GM12801 (cell line): ENCODE data around the gene PDE6H.

Experiments
- TF ChIP-seq, protein P1 (sequence below): IDR thresholded peaks from one replicate; pipeline ENCODE4 v1.5.1; 2011; ENCODE audit warnings: control low read depth; ENCODE audit not compliant: insufficient read length; ENCODE audit errors: extremely low read depth

PDE6H gene

DNA sequence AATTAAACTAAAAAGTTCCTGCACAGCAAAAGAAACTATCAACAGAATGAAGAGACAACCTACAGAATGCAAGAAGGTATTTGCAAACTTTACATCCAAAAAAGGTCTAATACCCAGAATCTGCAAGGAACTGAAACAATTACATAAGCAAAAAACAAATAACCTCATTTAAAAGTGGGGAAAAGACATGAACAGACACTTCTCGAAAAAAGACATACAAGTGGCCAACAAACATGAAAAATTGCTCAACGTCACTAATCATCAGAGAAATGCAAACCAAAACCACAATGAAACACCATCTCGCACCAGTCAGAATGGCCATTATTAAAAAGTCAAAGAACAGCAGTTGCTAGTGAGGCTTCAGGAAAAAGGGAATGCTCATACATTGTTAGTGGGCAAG is 15.2 kb downstream of the PDE6H start:
- TF ChIP-seq, protein P1, sequence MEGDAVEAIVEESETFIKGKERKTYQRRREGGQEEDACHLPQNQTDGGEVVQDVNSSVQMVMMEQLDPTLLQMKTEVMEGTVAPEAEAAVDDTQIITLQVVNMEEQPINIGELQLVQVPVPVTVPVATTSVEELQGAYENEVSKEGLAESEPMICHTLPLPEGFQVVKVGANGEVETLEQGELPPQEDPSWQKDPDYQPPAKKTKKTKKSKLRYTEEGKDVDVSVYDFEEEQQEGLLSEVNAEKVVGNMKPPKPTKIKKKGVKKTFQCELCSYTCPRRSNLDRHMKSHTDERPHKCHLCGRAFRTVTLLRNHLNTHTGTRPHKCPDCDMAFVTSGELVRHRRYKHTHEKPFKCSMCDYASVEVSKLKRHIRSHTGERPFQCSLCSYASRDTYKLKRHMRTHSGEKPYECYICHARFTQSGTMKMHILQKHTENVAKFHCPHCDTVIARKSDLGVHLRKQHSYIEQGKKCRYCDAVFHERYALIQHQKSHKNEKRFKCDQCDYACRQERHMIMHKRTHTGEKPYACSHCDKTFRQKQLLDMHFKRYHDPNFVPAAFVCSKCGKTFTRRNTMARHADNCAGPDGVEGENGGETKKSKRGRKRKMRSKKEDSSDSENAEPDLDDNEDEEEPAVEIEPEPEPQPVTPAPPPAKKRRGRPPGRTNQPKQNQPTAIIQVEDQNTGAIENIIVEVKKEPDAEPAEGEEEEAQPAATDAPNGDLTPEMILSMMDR = no peak

DNA sequence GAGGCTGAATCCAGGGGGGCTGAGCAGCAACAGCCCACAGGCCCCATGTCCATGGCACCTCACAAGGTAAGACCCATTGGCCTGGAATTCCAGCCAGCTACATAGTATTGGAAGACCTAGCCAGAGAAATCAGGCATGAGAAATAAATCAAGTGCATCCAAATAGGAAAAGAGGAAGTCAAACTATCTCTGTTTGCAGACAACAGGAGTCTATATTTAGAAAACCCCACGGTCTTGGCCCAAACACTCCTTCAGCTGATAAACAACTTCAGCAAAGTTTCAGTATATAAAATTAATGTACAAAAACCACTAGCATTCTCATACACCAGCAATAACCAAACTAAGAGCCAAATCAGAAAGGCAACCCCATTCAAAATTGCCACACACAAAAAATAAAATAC is 16.9 kb downstream of the PDE6H start:
- TF ChIP-seq, protein P1 = no peak

DNA sequence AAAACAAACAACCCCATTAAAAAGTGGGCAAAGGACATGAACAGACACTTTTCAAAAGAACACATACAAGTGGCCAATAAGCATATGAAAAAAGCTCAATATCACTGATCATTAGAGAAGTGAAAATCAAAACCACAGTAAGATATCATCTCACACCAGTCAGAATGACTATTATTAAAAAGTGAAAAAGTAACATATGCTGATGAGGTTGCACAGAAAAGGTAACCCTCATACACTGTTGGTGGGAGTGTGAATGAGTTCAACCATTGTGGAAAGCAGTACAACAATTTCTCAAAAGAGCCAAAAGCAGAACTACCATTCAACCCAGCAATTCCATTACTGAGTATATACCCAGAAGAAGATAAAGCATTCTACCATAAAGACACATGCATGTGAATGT is 18.2 kb downstream of the PDE6H start:
- TF ChIP-seq, protein P1 = no peak

DNA sequence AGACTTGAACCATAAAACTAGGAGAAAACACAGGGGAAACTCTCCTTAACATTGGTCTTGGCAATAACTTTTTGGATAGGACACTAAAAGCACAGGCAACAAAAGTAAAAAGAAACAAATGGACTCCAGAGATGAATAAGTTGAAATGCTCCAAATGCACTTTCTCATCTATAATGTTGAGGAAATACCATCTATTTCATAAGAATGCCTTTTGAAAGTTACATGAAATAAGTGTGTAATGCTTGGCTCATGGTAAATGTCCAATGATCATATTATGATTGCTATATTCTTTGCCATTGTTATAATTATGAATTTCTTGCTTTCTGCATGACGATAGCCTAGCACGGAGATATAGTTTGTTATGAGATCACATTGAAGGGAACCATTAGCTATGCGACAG is 19.8 kb downstream of the PDE6H start:
- TF ChIP-seq, protein P1 = no peak

DNA sequence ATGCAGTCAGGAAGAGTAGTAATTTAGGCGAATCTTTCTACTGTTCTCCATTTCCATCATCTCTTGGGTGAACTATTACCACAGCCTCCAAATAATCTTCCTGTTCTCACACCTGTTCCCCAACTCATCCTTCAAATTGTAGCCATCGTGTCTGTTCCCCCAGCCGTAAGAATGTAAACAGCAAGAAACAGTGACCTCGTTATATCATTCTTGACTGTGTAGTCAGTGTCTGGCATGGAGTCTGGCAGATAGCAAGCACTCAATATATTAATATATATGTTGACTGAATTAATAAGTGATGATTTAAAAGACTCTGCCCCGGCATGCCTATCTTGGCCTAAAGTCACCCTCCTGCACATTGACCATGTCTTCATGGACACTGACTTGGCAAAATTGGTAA is 20.3 kb downstream of the PDE6H start:
- TF ChIP-seq, protein P1 = no peak

DNA sequence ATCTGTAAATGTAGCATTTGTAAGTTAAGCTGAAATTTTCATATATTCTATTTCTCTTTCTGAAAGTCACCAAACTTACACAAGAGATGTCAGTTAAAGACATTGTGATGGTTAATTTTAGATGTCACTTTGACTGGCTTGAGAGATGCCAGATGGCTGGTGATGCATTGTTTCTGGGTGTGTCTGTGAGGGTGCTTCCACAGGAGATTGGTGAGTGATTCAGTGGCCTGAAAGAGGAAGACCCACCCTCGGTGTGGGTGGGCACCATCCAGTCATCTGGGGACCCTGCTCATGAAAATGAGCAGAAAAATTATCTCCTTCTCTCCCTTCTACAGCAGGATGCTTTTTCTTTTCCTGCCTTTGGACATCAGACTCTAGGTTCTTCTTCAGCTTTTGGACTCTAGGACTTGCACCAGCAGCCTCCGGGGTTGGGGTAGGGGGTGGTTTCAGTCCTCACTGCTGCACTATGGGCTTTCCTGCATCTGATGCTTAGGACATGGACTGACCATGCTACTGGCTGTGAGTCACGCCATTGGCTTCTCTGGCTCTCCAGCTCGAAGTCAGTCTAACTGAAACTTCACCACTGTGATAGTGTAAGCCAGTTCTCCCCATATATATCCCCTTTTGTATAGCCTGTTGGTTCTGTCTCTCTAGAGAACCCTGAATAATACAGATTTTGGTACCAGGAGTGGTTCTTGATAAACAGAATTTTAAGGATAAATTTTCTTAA is 20.9 kb downstream of the PDE6H start:
- TF ChIP-seq, protein P1 = no peak

DNA sequence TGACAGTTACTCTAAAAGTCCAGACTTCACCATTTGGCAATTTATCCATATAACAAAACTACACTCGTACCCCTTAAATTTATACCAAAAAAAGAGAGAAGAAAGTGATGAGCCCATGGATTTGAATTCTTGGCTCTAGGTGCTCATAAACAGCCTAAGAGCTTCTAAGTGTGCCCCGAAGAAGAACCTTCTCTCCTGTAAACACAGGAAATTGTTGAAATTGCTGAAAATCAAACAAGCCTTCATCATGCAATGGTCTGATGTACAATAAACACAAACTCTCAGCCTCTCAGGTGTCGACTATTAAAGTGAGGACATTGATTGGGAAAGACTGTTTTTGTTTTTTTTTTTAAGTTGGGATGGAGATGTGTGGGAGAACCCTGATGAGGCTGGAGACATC is 21.8 kb downstream of the PDE6H start:
- TF ChIP-seq, protein P1 = no peak
